ENCODE results near the gene ABHD6.
"Not testable (repeated sequence)": the region's sequence is repeated elsewhere in the genome, so short reads cannot be mapped to it uniquely, and the experiment has no call there.

Gene ABHD6

DNA sequence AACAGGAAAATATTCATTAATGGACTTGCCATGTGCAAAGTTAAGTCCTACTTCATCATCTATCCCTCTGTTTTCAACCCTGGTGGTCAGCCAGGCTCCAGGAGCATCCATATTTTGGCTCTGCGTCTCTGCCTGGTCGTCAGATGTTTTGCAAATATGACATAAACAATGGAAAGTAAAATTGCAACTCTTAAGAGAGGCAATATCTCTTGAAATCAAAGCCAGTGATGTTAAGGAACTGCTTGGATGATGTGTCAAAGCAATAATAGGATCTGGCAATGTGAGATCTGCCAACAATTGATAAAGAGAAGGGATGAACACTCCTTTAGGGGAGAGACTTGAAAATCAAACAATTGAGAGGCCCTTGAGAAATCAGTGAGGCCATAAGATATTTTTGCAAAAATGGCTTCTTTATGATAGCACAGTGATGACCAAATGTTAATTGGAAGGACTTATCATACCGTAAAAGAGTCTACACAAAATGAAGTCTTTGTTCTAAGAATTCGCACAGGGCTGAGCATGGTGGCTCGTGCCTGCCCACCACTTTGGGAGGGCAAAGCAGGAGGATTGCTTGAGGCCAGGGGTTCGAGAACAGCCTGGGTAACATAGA is 6.5 kb downstream of the ABHD6 start:
- DNase-seq: no peak

- DNase-seq: no peak
These were observed 8.8 kb downstream of the ABHD6 start for GRCh38 chr3:58246148-58247047.

- no peak for DNase-seq
These were observed 11.9 kb downstream of the ABHD6 start for GRCh38 chr3:58249358-58250092.

DNA sequence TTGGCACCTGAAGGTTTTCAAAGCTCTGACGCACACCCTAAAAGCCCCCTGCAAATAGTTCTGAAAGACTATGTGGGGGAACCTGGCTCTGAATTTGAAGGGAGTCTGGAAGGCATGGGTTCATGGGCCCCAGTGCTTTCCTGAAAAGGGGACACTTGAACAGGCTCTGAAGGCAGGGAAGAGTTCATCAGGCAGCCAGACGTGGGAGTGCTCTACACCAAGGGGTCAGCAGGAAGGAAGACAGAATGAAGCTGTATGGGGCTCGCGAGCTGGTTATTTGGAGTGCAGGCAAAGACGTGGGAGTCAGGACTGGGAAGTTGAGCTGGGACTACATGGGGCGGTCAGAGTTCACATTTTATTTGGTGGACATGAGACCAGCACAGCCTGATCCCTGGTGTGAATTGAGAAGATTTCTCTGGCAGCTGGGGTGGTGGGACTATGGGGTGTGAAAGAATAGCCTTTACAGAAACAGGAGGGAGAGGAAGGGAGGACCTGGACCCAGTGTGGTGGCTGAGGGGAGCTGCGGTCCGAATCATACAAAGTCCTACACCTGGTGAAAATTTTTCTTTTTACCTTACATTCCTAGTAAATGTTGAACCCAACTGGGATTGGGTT is 12.6 kb downstream of the ABHD6 start:
- DNase-seq: no peak

- DNase-seq: no peak
These were observed 14.0 kb downstream of the ABHD6 start for GRCh38 chr3:58251631-58252035.

GRCh38 chr3:58254144-58254543 is 16.6 kb downstream of the ABHD6 start:
- no peak for DNase-seq

DNA sequence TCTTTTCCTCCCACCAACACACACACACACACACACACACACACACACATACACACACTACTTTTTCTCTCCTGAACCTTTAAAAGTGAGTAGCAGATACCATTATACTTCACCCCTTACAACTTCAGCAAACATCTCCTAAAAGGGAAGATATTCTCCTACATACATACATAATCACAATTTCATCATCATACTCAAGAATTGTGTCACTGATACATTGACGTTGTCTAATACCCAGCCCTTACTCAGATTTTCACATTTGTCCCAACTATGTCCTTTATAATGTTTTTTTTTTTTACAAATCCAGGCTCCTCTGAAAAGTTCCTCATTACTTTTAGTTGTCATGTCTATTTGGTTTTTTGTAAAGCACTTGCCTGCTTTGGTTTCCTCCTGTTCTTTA is 18.5 kb downstream of the ABHD6 start:
- DNase-seq: no peak

DNA sequence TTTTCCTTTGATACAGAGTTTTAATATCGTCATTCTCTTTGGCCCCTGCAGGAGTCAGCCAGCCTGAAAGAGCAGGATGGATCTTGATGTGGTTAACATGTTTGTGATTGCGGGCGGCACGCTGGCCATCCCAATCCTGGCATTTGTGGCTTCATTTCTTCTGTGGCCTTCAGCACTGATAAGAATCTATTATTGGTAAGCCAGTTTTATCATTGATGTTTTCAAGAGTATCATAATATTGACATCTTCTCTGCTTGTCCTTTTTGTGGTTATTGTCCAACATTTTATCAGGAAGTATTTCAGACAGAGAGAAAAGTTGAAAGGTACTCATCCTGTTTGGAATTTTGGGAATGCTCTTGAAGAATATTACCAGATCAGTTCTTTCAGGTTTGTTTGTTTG is 18.9 kb downstream of the ABHD6 start:
- no peak for DNase-seq

GRCh38 chr3:58258392-58259055 is 20.9 kb downstream of the ABHD6 start:
- no peak for DNase-seq

GRCh38 chr3:58260261-58260731 is 22.7 kb downstream of the ABHD6 start:
- DNase-seq: peak; percentile 65

DNA sequence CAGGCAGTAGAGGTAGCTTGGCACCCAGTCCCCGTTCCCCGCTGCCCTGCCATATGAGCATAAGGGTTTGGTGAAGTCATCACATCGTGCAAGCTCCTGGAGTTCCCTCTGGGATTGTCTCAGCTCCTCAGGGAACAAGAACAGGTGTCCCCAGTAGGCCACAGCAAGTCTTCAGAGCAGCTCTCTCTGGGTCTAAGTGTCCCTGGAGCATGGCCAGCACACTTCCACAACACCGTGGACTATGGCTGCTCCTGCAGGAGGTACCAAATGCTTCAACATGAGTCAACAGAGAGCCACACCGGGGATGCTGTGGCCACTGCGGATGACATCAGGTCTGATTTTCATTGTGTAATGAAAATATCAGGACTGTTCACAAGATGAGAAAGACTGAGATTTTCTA is 23.1 kb downstream of the ABHD6 start:
- no peak for DNase-seq

- no peak for DNase-seq
These were observed 24.5 kb downstream of the ABHD6 start for GRCh38 chr3:58261954-58262666.

GRCh38 chr3:58266577-58266976 is 29.0 kb downstream of the ABHD6 start:
- no peak for DNase-seq

DNA sequence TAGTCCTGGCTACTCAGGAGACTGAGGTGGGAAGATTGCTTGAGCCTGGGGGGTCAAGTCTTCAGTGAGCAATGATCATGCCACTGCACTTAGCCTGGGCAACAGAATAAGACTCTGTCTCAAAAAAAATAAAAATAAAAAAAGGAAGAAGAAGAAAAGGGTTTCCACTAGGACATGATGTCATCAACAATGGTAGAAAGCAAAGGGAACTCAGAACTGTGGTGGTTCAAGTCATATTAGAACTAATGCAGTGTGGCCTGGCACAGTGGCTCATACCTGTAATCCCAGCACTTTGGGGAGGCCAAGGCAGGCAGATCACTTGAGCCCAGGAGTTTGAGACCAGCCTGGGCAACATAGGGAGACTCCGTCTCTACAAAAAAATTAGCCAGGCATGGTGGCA is 30.0 kb downstream of the ABHD6 start:
- DNase-seq: not testable (repeated sequence)

DNA sequence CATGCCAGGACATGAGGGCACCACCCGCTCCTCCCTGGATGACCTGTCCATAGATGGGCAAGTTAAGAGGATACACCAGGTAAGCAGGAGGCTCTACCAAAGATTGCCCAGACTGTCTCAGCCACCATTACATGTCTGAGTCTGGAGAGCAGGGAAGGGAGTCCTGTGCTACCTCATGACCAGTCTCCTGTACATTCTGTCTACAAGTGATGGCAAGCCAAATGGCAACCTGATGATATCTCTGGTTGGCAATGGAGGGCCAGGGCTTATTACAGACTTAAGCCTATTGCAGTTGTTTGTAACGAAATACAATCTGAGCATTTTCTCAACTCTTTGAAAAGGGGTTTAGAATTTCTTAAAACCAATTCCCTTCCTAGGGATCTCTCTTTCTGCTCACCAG is 31.8 kb downstream of the ABHD6 start:
- DNase-seq: no peak

GRCh38 chr3:58270485-58270884 is 32.9 kb downstream of the ABHD6 start:
- DNase-seq: no peak

DNA sequence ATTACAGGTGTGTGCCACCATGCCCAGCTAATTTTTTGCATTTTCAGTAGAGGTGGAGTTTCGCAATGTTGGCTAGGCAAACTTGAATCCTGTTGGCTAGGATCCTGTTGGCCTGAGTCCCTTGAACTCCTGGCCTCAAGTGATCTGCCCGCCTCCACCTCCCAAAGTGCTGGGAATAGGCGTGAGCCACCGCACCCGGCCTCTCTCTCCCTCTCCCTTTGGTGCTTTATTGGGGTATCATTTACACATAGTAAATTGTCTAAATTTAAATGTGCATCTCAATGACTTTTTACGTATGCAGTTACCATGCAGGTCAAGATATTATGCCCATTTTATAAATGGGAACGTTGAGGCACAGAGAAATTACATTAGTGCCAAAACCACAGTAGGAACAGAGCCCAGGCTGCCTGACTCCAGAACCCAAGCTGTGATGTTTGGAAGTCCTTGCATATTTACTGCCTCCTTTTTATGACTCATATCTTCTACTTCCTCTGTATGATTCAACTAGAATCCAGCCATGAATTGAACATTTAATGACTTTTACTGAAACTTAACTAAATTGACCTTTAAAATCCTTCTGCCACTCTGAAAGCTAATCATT is 34.4 kb downstream of the ABHD6 start:
- peak; percentile 93 for DNase-seq

DNA sequence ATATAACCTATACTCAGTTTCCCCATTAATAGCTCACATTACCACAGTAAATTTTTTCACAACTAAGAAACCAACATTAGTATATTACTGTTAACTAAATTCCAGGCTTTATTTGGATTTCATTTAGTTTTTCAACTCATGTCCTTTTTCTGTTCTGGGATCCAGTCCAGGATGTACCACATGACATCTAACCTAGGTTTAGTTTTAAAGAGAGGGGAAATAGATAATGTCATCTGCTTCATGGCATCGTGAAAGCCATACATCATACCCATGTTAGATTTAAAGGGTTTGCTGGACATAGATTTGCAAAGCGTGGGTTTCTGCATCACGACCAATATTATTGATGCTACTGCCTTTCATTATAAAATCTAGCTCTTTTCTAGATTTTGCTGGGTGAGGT is 35.3 kb downstream of the ABHD6 start:
- DNase-seq: no peak

- not testable (repeated sequence) for DNase-seq
These were observed 35.8 kb downstream of the ABHD6 start for GRCh38 chr3:58273362-58273761.

DNA sequence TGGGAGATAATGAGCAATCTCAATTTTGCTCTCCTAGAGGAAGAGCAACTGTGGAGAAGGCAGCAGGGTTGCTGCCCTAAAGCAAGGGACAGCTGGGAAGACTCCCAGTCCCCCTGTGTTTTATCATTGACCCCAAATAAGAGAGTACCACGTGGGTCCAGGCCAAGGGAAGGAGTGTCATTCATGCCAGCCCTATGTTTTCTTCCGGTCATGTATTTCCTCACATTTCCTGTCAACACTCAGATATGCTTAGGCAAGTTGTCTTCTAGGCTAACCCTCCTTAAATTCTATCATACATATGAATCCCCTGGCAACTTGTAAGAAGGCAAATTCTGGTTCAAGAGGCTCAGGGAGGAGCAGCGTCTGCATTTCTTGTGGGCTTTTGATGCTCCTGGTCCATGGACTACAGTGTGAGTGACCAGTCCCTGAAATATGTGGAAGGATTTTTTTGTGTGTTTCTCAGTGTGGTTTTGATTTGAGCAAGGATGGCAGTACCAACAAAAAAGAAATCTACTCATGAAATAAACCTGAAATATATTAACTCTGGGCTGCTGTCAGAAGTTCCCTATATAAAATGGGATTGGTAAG is 36.5 kb downstream of the ABHD6 start:
- no peak for DNase-seq

DNA sequence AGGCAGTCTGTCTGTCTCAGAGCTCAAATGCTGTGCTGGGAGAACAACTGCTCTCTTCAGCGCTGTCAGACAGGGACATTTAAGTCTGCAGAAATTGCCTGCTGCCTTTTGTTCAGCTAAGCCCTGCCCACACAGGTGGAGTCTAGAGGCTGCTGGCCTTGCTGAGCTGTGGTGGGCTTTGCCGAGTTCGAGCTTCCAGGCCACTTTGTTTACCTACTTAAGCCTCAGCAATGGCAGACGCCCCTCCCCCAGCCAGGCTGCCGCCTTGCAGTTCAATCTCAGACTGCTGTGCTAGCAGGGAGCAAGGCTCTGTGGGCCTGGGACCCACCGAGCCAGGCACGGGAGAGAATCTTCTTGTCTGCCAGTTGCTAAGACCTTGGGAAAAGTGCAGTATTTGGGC is 43.5 kb downstream of the ABHD6 start:
- DNase-seq: no peak

Data from HCEC 1CT (cell line).